ENCODE measurements around the gene CCDC85C.

The CCDC85C gene

DNA sequence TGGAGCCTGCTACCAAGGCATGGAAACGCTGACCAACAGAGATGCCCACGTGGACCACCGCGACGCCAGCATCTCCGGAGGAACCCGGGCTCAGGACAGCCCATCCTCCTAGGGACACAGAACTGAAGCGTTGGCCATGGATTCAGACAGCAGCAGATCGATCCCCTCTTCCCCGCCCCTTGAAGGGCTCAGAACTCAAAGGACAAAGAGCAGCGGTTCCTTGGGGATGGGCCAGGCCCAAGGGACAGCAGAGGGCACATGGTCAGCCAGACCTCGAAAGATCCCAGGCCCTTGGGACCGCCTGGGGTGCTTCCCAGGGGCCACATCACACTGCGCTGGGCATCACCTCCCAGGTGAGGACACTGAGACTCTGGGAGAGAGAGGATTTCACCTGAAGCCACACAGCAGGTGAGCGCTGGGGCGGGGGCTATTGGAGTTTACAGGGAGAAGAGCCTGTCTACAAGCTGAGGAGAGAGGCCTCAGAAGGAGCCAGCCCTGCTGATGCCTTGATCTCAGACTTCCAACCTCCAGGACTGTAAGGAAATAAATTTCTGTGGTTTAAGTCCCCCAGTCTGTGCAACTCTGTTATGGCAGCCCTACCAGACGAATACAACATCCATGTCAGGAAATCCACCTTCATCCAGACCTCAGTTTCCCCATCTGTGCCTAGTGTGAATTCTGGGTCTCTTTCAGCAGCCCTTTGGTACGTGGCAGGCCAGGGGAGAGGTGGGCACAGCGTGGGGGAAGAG is 73.4 kb downstream of the CCDC85C start:
- Histone ChIP-seq H3K9ac (ENCODE audit: insufficient read length) (no peak overlapping the region), H3K27ac (no peak overlapping the region), H3K36me3 (ENCODE audit: insufficient read depth, low read length) (no peaks in the 10 kb centered on the region), H3K9me3 (ENCODE audit: low read depth, low read length) (no peaks in the 10 kb centered on the region), H3K4me3 (no peak overlapping the region)
- DNase-seq (ENCODE audit: low read depth, low spot score) = no peak
- no peak for TF ChIP-seq FOXP2 (optimal IDR thresholded peaks at IDR 0.05; ENCODE audit: control extremely low read depth, extremely low read length, insufficient read depth)

DNA sequence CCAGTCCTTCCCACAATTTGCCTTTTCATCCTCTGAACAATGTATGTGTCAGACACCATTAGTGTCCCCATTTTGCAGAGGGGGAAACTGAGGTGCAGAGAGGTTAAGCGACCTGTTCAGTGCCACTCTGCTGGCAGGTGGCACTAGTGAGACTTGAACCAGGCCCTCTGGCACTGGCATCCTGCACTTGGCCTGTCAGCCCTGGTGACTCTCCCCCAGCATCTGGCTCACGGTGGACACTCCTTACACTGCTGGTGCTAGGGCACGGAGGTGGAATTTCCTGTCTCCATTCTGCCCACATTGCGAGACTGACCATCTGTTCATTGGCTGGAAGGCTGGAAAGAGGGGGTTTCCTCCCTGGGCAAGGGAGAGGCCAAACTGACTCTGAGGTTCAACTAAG is 74.1 kb downstream of the CCDC85C start:
- no peak for DNase-seq (ENCODE audit: low read depth, low spot score)
- Histone ChIP-seq H3K9ac (ENCODE audit: insufficient read length) (no peak overlapping the region), H3K4me3 (no peak overlapping the region), H3K27ac (no peak overlapping the region), H3K9me3 (ENCODE audit: low read depth, low read length) (no peaks in the 10 kb centered on the region), H3K36me3 (ENCODE audit: insufficient read depth, low read length) (no peaks in the 10 kb centered on the region)
- TF ChIP-seq EZH2 (IDR thresholded peaks at IDR 0.05) = no peak

DNA sequence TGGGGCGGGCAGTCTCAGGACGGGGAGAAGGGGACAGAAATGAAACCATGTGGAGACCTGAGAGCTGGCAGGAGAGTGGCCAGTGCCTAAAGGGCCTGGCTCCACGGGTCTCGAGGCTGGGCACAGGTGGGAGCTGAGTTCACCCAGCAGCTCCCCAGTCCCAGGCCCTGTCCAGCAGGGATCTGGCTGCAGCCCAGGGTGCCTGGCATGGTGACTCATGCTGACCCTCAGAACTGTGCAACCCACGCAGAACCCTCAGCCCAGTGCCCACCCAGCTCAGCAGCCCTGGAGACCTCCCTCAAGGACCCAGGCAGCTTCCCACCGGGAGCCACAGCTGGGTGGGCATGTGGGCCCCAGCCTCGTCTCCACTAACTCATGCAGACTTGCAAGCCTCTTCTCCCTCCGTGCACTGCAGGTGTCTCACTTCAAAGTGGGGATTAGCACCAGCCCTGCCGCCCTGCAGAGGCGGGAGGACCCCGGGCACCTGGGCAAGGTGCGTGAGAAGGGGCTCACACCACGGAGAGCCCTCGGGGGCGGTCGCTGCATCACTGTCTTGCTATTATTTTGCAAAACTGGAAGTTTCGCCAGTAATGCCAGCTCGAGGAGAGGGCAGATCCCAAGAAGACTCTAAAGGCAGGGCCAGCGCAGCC is 76.5 kb downstream of the CCDC85C start:
- no peaks in the 10 kb centered on the region for H3K36me3 ChIP-seq (ENCODE audit: insufficient read depth, low read length)
- DNase-seq (ENCODE audit: low read depth, low spot score) = no peak
- H3K9ac ChIP-seq (ENCODE audit: insufficient read length) = no peak overlapping the region
- TF ChIP-seq POLR2AphosphoS5 (IDR thresholded peaks at IDR 0.05; ENCODE audit: borderline replicate concordance, low read depth, low read length) = no peak
- H3K9me3 ChIP-seq (ENCODE audit: low read depth, low read length) = no peaks in the 10 kb centered on the region
- H3K27ac ChIP-seq = no peak overlapping the region
- no peak overlapping the region for H3K4me3 ChIP-seq

DNA sequence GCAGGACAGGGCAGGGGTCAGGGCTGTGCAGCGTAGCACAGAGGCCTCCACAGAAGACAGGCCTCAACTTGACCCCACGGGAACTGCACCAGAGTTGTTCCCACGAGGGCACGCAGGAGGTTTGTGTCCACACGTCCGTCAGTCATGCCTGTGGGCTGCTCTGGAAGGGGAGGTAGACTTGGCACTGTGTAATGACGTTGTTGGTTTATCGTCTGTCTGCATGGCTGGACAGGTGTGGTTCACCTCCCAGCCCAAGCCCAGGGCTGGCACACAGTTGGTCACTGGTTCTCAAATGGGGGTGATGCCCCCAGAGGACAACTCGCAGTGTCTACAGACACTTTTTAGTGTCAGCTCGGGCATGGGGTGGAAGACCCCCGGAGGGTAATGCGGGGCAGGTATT is 77.0 kb downstream of the CCDC85C start:
- Histone ChIP-seq H3K27ac (no peak overlapping the region), H3K9ac (ENCODE audit: insufficient read length) (no peak overlapping the region), H3K9me3 (ENCODE audit: low read depth, low read length) (no peaks in the 10 kb centered on the region), H3K4me3 (no peak overlapping the region), H3K36me3 (ENCODE audit: insufficient read depth, low read length) (no peaks in the 10 kb centered on the region)
- TF ChIP-seq EZH2 (IDR thresholded peaks at IDR 0.05) = no peak
- no peak for TF ChIP-seq FOXP2 (optimal IDR thresholded peaks at IDR 0.05; ENCODE audit: control extremely low read depth, extremely low read length, insufficient read depth)
- no peak for TF ChIP-seq POLR2AphosphoS5 (IDR thresholded peaks at IDR 0.05; ENCODE audit: borderline replicate concordance, low read depth, low read length)
- DNase-seq (ENCODE audit: low read depth, low spot score) = no peak

DNA sequence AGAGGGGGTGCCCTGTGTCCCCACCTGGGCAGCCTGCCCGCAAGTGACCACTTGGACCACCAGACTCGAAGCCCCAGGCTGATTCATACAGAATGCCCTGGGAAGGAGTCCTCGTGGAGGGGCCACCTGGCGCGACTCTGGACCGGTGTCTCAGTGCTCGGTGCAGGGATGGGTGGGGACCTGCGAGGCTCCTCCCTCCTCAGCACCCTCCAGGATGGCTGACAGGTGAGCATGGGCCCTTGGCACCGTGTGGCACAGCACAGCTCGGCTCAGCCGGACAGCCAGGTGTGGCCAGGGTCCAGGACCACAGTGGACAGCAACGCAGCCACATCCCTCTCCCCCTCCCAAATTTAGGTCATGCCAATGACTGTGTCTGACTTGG is 78.3 kb downstream of the CCDC85C start:
- Histone ChIP-seq H3K9me3 (ENCODE audit: low read depth, low read length) (no peaks in the 10 kb centered on the region), H3K9ac (ENCODE audit: insufficient read length) (no peak overlapping the region), H3K4me3 (no peak overlapping the region), H3K36me3 (ENCODE audit: insufficient read depth, low read length) (no peaks in the 10 kb centered on the region), H3K27ac (no peak overlapping the region)
- TF ChIP-seq EZH2 (IDR thresholded peaks at IDR 0.05) = no peak
- TF ChIP-seq POLR2AphosphoS5 (IDR thresholded peaks at IDR 0.05; ENCODE audit: borderline replicate concordance, low read depth, low read length) = no peak
- TF ChIP-seq FOXP2 (optimal IDR thresholded peaks at IDR 0.05; ENCODE audit: control extremely low read depth, extremely low read length, insufficient read depth) = no peak
- DNase-seq (ENCODE audit: low read depth, low spot score) = no peak

DNA sequence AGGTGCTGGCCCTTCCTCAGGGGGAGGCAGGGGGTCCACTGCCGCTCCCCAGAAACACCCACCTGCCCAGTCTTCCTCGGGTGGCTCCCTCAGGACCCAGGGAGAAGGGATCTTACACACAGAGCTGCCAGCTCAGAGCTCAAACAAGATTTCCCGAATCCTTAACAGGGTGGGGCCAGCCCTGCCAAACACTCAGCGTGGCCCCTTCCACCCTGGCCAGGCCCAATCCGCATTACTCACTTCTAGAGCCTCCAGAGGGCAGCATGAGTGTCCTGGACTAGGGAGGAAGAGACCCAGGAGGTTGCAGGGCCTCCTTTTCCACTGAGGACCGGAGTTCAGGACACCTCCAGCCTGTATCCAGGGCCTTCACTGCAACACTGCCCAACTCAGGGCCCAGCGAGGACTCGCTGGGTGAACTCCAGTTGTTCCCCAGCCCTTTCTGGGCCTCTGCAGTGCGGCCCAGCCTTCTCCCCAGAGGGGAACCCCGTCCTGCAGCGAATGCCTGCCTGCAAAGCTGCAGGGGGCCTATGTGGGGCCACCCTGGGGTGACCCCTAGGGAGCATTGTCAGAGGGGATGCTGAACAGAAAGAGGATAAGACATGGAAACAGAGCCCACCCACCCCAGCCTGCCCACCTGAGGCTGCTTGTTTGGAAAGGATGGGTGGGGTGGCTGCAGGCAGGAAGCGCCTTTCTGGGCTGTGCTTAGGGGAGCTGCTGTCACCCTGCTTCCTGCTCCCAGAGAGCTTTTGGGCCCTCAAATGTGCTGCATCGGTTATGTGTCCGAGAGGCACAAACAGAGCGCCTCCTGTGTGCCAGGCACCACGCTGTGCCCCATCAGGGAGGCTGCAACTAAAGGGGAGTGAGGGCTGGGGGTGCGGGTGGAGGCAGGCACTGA is 79.0 kb downstream of the CCDC85C start:
- H3K9ac ChIP-seq (ENCODE audit: insufficient read length) = no peak overlapping the region
- DNase-seq (ENCODE audit: low read depth, low spot score) = no peak

DNA sequence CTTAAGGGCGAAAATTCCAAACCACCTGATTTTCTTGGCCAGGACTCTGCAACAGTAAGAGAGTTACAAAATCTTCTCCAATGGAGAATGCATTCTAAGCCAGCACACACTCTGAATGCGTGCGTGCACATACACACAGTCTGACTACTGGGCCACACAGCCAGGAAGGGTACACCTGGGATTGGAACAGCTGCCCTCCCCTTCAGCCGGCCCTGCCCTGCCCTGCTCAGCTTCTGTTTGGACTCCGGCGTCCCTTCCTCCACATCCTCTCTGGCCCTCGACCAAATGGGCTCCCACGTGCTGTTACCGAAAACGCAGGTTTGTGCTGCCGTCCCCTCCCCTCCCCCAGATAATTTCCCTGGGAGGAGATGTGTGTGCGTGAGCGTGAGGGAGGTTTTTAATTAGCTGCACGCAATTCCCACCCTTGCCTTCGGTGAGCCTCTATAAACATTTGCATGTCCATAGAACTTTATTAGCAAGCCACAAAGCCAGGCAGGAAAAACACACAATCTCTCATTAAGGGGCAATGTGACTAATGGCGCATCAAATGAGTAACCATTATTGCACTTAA is 79.8 kb downstream of the CCDC85C start:
- no peak for TF ChIP-seq FOXP2 (optimal IDR thresholded peaks at IDR 0.05; ENCODE audit: control extremely low read depth, extremely low read length, insufficient read depth)
- TF ChIP-seq POLR2AphosphoS5 (IDR thresholded peaks at IDR 0.05; ENCODE audit: borderline replicate concordance, low read depth, low read length) = no peak
- TF ChIP-seq EZH2 (IDR thresholded peaks at IDR 0.05) = no peak
- DNase-seq (ENCODE audit: low read depth, low spot score) = no peak

More for the DNA sequence above, 79.0 kb downstream of the CCDC85C start:
- Histone ChIP-seq H3K36me3 (ENCODE audit: insufficient read depth, low read length) (no peaks in the 10 kb centered on the region), H3K9me3 (ENCODE audit: low read depth, low read length) (no peaks in the 10 kb centered on the region), H3K4me3 (no peak overlapping the region), H3K27ac (peak overlapping the region; percentile 46; the same call in 1 of the 2 replicates)
- TF ChIP-seq EZH2 (IDR thresholded peaks at IDR 0.05) = no peak
- no peak for TF ChIP-seq POLR2AphosphoS5 (IDR thresholded peaks at IDR 0.05; ENCODE audit: borderline replicate concordance, low read depth, low read length)
- no peak for TF ChIP-seq FOXP2 (optimal IDR thresholded peaks at IDR 0.05; ENCODE audit: control extremely low read depth, extremely low read length, insufficient read depth)

DNA sequence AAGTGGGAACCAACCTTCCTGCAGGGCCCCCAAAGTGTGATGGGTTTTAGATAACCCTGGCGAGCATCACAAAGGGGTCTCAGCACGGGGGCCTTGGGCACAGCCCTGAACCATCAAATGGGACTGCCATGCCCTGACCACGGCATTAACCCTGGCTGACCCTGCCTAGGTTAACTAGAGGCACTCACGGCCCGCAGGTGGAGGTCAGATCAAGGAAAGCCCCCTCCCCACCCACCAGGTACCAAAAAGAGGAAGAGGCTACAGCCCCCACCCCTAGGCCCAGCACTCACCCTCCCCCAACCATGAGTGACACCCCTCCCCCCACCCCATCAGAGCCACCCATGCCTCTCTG is 80.3 kb downstream of the CCDC85C start:
- no peaks in the 10 kb centered on the region for H3K9me3 ChIP-seq (ENCODE audit: low read depth, low read length)
- no peaks in the 10 kb centered on the region for H3K36me3 ChIP-seq (ENCODE audit: insufficient read depth, low read length)
- DNase-seq (ENCODE audit: low read depth, low spot score) = no peak
- TF ChIP-seq FOXP2 (optimal IDR thresholded peaks at IDR 0.05; ENCODE audit: control extremely low read depth, extremely low read length, insufficient read depth) = no peak
- TF ChIP-seq POLR2AphosphoS5 (IDR thresholded peaks at IDR 0.05; ENCODE audit: borderline replicate concordance, low read depth, low read length) = no peak
- TF ChIP-seq EZH2 (IDR thresholded peaks at IDR 0.05) = no peak
- no peak overlapping the region for H3K9ac ChIP-seq (ENCODE audit: insufficient read length)
- no peak overlapping the region for H3K27ac ChIP-seq
- H3K4me3 ChIP-seq = no peak overlapping the region

More for the DNA sequence above, 79.8 kb downstream of the CCDC85C start:
- Histone ChIP-seq H3K27ac (no peak overlapping the region), H3K9me3 (ENCODE audit: low read depth, low read length) (no peaks in the 10 kb centered on the region), H3K36me3 (ENCODE audit: insufficient read depth, low read length) (no peaks in the 10 kb centered on the region), H3K4me3 (no peak overlapping the region), H3K9ac (ENCODE audit: insufficient read length) (no peak overlapping the region)

All from SK-N-MC (cell line).